Stimulated activated CD4-positive, alpha-beta T cell treated with anti-CD3 and anti-CD28 coated beads, Interleukin-2, amount 100 ng/mL, for 4 hours (primary cell): ENCODE results near the gene PHETA1.
A peak's percentile ranks its signal among the peaks of the same experiment; 100 is the strongest.

Experiments
- DNase-seq: peaks from one replicate; pipeline ENCODE4 v3.0.0-alpha.2; 2020; ENCODE audit warnings: low read depth

PHETA1 gene

DNA sequence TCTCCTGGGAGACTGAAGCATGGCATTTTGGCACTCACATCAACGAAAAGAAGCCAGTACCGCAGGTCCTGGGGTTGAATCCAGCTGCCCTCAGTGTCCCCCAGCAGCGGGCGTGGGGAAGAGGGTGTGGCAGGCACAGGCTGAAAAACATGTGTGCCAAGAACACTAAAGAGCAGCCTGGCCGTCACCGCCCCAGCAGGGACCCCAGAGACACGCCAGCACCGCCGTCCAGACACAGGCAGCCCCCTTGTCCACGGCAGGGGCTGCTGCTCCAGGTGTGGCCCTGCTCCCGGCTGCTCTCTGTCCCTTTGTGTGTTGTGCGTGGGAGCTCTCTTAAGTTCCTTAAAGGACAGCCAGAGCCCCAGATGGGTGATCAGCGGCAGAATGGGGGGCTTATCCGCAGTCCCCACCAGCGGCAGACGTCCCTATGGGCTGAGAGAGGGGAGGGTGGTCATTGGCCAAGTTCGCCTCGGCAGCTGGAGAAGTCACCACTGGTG lies 556 bp downstream of the PHETA1 start:
- no peak for DNase-seq

DNA sequence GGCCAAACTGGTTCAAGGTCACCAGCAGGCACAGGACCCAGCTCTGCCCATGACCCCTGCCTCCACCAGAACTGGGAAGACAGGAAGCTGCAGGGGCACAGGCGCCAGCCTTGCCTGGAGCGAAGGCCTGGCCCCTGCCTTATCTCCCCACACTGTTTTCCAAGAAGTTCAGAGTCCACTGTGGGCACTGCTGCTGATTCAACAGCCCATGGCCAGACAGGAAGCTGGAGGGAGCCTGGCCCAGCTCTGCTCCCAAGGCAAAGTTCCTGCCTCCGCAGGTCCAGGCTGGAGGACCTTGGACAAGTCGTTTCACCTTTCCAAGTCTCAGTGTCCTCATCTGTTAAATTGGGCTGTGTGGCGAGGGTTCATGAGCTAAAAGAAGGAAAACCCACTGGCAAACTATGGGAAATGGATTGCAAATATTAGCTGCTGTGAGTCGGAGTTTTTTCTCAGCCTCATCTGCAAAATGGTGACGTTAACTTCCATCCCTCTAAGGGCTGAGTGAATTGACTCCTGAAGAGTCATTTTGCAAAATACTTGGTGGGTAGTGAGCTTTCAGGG lies 1.2 kb downstream of the PHETA1 start:
- DNase-seq: no peak

DNA sequence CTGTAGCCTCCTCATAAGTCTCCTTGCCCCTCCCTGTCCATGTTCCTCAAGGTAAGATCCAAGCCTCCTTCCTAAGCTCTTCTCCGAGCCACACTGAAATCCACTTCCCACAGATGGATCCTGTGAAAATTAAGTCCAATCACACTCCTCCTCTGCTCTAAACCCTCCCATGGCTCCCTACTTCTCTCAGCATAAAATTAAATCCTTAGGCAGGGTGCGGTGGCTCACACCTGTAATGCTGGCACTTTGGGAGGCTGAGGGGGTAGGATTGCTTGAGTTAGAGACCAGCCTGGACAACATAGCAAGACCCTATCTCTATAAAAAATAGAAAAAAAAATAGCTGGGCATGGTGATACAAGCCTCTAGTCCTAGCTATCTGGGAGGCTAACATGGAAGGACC lies 2.3 kb downstream of the PHETA1 start:
- no peak for DNase-seq

DNA sequence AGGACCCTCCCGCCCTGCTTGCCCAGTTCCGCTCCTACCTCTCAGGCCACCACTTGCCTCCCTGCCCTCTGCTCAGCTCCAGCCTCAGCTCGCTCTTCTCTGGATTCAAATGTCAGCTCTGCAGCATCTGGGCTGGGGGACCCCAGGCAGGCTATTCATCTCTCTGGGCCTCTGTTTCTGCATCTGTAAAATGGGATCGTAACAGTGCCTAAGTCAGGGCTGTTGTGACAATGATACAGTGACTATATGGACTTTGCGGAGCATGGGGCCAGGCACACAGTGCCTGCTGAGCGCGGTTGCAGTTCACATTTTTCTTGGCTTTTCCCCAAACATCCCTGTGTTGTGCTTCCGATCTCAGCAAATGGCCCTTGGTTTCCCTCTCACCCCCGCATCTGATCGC lies 2.8 kb downstream of the PHETA1 start:
- DNase-seq: no peak

DNA sequence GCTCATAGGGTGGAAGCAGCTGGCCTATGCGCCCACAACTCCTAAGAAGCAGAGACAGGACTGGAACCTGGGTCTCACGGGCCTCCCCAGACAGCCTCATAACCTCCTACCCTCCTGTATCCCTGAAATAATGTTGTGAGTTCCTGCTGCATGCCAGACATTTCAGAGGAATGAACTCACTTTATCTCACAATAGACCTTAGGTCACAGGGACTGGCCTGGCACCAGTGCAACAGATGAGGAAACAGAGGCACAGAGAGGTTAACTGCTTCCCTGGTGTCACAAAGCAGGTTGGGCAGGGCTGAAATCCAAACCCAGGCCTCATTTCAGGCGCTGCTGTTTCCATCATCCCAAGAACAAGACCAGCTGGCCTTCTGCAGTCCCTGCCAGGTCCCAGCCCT lies 5.3 kb downstream of the PHETA1 start:
- no peak for DNase-seq

DNA sequence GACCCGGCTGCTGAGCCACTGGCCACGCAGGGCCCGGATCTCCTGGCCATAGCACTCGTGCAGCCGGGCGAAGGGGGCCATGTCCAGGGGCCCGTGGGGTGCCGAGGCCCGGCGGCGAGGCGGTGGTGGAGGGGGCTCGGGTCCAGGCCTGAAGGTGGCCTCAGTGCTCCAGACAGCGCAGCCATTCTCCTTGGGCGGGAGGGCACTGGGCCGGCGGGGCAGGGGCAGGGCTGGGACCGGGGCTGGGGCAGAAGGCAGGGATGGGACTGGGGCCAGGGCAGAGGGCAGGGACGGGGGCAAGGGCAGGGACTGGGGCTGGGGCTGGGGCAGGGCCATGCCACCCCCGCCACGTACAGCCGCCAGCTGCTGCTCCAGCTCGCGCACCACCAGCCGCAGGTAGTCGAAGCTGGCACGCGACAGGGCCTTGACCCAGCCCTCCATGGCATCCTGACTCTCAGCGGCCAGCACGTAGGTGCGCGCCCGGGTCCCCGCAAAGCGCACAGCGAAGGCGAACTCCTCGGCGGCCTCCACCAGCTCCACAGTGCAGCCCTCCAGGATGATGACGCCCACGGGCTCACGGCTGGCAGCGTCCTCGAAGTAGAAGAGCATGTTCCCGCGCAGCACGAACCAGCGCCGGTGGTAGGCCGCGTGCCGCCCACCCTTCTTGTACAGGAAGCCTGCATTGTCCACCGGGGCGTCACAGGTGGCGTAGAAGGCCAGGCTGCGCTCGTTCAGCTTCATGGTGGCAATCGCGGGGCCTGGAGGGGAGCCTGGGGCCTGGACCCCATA lies 6.0 kb downstream of the PHETA1 start:
- DNase-seq: no peak

DNA sequence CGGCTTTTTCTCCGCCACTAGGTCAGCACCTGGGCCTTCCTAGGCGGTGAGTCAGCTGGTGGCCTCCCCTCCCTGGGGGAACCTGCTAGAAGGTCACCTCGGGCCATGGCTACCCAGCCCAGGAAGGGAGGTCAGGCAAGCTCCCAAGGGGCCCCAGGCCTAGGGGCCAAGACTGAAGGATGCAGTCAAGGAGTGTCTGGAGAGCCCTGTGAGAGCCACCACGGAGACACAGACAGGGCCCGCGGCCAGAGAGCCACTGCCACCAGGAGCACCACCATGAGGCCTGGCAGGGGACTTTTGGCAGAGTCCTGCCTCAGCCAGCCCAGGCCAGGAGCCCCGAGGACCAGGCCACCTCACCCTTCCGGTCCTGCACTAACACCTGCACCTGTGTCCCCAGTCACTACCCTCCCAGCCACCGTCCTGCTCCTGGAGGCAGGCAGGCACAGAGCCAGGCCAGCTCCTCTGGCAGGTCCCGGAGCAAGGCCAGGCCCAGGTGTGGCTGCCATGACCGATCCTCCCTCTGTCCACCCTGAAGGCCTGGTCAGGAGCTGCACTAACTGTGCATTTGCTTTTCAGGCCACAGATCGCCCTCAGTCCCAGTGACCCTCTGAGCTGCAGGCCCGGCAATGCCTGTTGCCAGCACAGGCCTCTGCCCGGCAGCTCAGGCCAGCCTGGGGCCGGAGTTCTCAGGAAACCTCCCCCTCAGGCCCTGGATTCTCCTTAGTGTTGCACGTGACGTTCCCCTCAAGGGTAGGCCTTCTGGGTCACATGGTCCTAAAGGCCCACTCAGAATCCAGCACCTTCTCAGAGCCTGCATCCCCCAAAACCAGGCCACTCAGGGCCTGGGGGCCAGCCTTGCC lies 6.9 kb downstream of the PHETA1 start:
- no peak for DNase-seq

DNA sequence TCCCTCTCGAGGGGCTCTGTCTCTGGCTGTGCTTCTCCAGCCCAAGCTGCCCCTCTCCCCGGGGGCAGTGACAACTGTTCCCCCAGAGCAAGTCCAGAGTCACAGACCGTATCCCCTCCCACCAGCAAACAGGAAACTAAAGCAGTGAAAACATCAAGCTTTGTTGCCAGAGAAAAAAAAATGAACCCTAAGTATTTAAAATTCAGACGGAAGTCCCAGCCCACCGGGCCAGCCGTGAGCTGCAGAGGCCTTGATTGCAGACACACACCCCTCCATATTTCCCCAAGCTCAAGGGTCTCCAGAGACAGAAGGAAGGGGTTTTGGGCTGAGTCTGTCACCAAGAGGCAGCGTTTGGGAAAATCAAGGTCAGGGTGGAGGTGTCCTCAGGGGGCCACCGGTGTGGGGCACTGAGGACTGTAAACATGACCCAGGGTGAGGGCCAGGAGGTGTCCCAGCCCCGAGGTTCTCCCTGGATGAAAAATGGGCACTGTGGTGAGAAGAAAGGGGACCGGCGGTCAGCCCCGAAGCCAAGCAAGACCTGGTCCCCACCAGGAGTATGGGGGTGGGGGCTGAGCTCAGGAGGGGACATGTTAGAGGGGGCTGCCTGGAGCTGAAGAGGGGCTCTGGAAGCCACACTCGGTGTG lies 7.7 kb downstream of the PHETA1 start:
- no peak for DNase-seq

DNA sequence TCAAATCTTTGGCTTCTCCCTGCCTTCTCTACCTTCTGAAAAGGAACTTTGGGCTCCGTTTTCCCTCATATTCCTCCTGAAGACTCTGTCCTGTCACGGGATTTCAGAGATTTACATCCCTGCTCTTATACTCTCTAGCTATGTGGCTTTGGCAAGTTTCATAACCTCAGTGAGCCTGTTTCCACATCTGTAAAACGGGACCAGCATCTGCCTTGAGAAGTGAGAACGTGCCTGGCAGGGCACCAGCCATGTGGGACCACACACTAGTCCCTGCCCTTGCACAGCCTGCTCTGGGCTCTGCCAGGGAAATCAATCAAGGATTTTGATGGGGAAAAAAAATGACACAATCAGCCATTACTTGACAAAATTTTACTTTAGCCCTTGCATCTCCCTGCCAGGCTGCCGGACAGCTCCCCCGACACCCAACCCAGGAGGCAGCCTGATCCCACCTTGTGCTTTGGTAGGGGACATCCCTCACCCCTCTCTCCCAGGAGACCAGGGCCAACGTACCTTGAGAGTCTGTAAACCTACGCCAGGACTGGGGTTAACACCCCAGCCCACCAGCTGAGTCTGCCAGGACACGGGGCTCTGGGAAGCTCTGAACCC lies 8.5 kb downstream of the PHETA1 start:
- no peak for DNase-seq

DNA sequence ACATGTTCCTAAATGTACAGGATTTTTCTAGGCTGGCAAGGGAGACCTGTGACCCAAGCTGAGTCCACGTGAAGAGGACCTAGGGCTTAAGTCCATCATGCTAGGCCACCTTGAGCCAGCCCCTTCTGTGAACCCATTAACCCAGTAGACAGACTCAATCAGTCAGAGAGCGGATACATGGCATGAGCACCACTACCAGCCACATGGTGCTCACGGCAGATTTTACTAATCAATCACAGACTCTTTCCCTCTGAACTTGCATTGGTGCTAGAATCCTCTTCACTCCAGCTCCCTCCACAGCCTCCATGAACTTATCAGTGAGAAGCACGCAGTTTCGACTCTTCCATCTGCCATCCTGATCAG lies 9.0 kb downstream of the PHETA1 start:
- no peak for DNase-seq

DNA sequence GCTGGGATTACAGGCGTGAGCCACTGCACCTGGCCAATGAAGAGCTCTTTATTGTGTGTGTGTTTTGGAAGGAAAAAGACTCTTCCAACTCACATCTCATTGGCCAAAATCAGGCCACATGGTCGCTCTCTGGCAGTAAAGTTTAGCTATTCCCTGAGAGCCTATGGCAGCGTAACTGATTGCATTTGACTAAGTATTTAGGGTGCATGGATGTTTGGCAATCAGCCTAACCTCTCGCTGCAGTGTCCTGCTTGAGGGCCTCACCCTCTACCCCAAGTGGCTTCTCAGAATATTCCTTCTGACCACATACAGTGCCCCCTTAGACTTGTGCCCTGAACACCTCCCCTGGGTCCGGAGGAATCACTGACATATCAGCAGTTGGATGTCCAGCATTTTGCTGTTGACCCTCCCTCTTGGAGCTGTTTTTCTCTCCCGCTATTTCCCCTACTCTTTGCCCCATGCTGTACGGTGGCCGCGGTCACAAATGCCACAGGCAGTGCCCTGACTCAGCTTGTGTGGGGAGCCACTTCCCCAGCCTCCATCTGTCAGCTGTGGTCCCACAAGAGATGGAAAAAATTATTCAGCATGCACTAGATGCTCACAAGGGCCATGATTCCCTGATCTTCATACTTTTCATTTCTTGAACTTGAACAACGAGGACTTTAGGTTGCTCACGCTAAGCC lies 9.5 kb downstream of the PHETA1 start:
- peak; percentile 30 for DNase-seq

DNA sequence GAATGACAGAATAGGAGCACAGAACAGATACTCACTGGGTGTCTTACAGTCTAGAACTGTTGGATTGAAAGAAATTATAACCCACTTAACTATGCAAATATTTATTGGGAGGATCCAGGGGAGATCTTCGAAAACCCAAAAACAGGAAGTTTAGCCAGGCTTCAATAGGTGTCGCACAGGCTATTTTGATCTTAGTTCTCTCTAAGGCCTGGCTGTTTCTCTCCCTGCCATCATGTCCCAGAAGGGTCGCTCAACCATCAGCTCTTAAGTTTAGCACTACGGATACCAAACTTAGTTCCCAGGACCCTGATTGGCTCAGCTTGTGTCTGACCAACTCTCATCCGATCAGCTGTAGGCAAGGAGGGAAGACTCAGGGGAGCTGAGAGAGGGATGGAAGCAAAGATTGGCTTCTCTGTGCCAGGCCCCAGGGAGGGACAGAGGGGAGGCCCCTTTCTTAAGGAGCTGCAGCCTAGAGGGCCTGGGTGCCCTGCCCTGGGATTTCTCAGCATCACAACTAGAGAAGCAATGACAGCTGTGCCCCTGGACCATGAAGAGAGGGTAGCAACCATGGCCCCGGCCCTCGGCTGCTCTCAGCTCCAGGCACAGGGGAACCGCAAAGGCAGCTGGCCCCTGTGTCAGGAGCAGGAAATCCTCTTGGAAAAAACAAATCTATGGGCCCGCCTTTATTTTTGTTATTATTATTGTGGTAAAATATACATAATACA lies 13.5 kb downstream of the PHETA1 start:
- DNase-seq: no peak

DNA sequence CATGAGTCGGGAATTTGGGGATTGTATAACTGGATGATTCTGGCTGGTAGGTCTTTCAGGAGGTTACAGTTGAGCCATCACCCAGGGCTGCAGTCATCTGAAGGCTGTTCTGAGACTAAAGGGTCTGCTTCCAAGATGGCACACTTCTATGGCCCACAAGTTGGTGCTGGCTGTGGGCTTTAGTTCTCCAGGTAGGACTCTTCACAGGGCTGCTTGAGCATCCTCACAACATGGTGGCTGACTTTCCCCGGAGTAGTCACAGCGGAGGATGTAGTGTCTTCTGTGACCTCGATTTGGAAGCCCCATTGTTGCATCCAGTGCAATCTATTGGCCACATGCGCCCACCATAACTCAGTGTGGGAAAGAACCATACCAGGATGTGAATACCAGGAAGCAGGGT lies 14.4 kb downstream of the PHETA1 start:
- no peak for DNase-seq

DNA sequence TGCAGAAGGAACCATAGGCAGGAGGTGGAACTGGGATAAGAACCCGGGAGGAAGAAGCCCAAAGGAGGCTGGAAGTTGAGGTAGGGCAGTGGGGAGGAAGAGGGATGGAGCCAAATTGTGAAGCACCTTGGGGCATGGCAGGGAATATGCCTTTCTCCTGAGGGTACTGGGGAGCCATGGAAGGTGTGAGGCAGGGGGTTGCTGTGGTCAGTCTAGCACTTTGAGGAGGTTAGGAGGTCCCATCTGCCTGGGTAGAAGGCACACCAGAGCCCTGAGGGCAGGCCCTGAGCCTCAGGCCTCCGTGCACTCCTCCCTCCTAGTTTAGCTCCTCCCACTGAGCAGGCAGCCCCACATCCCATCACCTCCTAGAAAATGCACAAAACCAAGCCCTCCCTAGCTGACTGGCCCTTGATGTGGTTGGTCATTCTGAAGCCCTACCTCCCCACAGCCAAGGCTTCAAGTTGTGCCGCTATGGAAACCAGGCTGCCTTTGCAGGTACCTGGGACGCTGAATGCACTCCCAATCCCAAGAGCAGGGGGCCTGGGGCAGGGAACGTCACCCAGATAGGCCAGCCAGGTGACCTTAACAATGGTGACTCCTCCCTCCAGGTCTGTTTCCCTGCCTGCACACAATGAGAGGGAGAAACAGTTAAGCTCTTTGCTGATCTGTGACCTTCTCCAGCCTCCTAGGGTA lies 15.1 kb downstream of the PHETA1 start:
- DNase-seq: no peak

DNA sequence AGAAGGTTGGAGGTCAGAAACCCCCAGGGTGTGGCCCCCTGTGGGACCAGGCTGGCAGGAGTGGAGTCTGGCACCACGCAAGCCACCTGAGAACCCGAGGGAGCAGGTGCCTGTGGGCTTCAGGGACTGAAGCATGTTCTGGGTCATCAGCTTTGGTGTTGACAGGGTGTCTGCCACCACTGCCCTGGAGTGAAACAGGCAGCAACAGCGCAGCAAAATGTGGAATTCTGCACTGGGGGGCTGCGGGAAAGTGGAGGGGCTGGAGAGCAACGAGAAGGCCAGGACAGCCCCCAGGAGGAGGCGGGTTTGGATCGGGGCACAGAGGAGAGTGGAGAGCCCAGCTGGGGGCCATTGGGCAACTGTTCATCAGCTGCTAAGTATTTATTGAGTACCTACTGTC lies 15.9 kb downstream of the PHETA1 start:
- DNase-seq: no peak

DNA sequence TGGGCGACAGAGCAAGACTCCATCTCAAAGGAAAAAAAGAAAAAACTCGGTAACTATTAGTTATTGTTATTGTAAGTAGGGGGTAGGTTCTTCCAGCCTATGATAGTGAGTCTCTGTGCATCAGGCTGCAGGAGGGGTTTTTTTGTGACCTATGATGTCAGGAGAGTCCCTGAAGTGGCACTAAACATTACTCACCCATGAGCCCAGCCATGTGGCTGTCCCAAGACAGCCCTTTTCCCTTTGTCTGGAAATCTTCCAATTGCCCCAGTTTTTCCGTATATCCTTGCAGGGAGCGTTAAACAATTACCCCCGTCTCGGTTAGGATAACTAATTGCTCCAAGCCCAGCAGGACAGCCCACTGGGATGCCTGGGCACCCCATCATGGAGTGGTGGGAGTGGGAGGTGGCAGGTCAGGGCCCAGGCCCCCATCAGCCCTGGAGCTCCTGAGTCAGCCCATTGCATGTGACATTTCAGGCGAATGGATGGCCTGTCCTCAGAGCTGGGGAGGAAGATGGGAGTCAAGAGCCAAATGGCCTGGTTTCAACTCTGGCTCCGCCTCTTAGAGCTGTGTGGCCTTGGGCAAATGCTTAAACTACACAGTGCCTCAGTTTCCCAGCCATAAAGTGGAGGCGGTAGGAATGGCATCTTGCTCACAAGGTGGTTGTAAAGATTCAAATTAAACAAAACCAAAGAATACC lies 16.4 kb downstream of the PHETA1 start:
- DNase-seq: no peak

DNA sequence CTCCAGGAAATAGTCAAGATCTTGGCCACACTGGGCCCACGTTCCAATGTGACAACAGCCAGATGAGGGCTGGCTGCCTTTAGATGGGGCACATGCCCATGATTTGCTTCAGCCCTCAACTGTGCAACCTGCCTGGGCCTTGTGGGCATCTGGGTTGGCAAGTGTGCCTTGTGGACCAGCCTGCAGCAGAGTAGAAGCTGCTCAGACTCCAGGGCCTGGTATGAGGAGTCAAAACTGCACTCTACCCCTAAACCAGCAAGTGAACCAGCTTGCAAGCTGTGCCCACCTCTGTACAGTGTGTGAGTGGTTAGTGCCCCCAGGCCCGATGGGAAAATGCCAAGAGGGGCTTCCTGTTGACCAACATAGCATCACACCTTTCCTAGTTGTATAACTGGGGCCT lies 17.9 kb downstream of the PHETA1 start:
- DNase-seq: no peak

DNA sequence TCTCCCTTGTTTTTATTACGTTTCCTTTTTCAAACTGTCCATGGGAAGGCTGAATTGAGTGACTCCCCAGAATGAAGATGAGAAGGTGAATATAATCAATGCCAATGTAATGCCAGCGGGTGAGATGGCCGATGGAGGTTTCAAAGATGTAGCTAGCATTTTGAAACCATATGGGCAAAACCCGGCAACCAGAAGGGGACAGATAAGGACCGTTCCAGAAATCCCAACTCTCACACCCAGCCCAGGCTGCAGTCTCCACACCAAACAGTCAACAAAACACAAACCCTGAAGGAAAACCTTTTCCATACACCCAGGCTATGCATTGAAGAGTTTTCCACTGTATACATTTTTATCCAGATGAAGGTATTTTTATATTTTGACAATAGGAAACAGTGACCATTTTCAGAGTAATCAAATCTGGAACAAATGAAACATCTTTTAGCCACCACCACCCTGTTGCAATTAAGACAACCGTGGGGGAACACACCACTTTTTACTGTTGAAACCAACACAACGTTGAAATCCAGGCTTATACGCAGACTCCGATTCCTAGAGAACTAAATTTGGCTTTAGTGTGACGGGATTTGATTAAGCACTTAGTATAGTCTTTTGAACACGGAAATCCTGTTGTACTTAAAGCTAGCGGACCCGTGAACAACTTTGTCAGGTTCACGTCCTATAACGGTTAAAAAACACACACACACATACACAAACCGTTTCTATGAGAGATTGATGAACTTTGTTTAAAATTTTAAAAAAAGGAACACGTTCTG lies 19.0 kb downstream of the PHETA1 start:
- no peak for DNase-seq
